GM04503 (cell line): ENCODE measurements around the gene MAST4.

Source experiments
- DNase-seq: peaks from one replicate; pipeline ENCODE4 v3.0.0-alpha.2; 2012; ENCODE audit warnings: low read depth

The MAST4 gene

DNA sequence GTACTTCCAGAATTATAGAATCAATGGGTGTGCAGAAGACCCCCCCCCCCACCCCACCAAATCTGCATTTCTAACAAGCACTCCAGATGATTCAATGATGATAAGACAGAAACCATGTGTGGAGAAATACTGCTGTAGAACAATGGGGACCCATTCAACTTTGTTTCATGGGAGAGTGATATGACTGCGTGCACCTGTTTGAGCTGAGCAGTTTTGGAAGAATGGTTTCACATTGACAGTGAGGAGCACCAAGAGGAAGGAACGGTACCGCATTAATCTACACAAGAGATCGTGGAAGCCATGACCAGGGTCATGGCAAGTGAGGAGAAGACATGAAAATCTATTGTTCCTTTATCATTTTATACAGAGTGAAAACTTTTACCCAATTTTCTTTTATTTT, 397.7 kb downstream of the MAST4 start:
- DNase-seq: no peak

DNA sequence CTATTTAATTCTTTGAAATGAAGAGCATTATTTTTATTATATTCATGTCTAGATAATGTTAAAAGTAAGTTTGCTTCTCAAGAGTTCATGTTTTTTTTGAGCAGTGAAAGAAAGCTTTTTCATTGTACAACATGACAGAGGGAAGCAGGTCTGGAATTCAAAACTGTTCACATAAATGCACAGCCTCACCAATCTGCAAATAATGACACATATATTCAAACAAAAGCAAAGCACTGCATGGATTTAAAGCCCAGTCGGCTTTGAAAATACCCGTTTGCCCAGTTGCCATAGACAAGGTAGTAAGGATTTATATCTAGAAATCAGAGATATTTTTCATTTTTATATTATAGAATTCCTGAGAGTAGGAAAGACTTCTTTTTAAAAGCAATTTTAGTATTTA, 398.6 kb downstream of the MAST4 start:
- DNase-seq: no peak

- no peak for DNase-seq
Measured at GRCh38 chr5:67000794-67001475, 404.7 kb downstream of the MAST4 start.

- no peak for DNase-seq
Measured at GRCh38 chr5:67002832-67003684, 406.9 kb downstream of the MAST4 start.

- DNase-seq: no peak
Measured at GRCh38 chr5:67003685-67003934, 407.4 kb downstream of the MAST4 start.

DNA sequence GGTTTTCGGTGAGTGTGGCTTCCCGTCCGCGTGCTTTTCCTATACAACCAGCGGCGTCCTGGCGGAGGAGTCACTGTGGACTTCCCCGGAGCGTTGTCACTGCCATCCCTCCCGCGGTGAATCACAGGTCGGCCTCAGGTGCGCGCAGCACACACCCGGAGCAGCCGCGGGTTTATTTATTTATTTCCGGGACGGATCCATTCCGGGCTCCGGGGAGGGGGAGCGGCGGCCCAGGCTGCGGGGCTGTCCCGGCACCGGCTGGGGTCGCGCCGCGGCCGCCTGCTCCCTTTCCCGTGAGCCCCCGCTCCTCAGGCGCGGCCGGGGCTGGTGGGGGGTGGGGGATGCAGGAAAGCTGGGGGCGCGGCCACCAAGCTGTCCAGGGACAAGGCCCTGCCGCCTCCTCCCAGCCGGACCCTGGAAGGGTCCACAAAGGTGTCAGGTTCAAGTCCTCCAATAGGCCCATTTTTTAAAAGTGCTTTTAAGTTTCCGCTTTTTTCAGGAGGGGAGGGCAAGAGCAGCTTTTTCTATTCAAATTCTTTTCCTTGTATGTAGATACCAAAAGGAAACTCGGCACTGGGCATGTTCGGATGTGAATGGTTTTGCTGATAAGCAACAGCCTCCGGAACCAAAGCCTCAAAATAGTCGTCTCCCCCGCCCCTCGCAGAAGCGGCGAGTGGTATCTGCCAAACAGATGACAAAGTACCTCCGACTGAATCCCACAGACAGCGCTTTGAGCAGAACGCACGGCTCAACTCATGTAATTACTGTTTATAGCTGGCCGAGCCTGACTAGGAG, 407.9 kb downstream of the MAST4 start:
- DNase-seq: no peak

DNA sequence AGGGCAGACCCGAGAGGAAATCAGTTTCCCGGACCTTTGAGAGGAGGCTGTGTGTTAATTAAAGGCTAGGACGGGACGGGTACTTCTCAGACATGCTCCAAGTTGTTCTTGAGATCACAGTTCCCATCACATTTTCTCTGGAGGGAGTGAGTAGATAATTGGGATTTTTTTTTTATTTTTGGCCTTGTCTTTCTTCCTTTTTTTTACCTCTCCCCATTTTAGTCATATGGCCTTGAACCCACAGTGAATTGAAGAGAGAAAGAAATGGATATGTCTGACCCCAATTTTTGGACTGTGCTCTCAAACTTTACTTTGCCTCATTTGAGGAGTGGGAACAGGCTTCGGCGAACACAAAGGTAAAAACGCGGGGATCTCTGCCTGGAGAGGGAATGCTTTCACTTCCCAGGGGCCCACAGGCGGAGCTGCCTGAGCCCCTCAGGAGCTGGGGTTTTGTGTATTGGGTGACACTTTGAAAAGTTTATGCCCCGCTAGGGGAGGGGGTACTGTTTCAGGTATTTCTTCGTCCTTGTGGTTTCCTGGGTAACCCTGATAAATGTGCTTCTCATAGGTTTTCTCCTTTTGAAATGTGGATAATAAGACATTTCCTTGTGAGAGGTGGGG, 408.6 kb downstream of the MAST4 start:
- no peak for DNase-seq

DNA sequence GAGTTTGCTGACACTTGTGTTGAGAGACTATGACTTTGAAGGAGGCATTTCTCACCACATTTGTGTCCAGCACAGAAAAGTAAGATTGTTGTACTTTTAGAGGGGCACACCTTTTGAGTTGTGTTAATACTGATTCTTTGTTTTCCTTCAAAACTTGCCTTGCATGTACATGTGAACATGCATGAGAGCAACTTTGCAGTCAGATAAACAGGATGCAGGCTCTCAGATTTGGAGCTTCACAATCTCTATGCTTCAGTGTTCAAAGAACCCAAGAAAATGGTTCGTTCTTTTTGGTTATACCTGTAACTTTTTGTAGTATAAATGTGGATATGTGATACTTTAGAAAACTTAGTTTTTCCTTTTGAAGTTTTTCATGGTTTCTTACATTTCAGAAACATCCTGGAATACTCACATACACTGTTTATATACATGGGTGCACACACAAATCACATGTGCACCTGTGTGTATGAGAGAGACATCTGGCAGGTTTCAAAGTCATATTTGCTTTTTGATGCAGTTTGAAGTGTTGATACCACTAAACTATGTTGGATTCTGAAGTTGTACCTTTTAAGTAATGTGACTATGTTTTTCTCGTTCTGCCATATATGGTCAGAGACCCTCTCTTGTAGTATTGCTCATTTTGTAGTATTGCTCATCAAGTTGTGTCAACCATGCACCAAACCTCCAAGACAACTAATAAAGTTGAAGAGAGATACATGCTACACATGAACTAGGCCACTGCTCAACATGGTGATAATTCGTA, 409.7 kb downstream of the MAST4 start:
- DNase-seq: no peak

DNA sequence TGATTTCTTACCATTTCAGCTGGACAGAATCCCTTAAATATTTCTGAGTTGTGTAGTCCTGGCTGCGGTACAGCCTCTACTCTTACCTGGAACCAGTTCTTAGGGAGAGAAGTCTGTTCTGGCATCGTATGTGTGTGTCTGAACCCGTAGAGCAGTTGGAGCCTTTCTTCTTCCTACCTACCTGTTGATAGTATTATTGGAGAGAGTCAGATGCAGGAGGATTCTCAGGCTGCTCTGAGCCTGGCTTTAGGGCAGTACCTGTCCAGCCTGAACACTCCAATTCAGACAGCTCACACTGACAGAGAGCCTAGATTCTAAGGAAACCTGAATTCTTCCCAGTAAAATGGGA, 410.3 kb downstream of the MAST4 start:
- DNase-seq: no peak

DNA sequence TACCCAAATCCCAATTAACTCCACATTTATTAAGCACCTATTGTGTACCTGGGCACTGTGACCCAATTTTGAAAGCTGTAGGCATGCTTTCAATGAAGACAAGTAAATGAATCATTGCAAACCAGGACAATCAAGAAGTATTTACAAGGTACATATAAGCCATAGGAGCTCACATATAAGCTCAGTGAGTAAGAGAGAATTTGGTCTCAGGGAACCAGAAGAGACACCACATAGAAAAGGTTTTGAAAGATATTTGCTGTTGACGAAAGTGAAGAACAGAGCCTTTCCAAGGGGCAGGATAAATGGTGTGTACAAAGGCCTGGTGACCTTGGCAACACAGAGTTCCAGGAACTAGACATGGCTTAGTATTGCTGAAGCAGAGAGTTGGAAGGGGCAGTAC, 412.8 kb downstream of the MAST4 start:
- no peak for DNase-seq

GRCh38 chr5:67010684-67011409, 414.7 kb downstream of the MAST4 start:
- DNase-seq: no peak

DNA sequence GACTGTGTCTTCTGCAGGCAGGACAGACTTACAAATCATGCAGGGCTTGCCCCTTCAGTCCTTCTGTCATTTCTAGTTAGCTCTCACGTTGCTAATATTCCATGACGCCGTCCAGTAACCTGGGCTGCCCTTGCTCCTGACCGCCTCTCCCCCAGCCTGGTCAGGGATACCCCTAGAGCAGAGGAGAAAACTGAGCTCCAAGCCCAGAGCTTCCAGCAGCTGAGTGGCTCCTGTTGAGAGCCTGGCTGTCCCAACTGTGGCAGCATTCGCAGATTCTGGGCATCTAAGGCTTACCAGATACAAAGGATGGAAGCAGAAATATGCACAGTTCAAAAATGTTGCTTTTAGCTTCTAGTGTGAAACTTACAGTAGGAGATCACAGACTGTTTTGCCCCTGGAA, 415.2 kb downstream of the MAST4 start:
- no peak for DNase-seq

GRCh38 chr5:67012171-67012570, 416.0 kb downstream of the MAST4 start:
- no peak for DNase-seq

GRCh38 chr5:67013719-67014118, 417.5 kb downstream of the MAST4 start:
- no peak for DNase-seq

DNA sequence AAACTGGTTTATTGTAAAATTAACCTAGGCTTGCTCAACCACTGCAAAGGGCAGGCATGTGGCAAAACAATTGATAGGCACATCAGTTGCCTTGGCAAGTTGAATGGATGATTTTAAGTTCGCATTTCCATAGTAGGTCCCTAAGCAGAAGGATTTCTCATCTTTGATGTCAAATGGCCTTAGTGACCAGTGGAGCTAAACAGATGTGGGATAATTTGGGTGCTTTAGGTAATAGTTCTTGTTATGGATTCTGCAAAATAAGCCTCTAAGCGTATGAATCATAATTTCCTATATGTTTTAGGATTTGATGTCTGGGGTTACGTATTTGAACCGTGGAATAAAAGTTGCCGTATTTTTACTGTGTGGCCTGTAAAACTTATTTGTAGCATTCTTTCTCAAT, 418.0 kb downstream of the MAST4 start:
- no peak for DNase-seq

DNA sequence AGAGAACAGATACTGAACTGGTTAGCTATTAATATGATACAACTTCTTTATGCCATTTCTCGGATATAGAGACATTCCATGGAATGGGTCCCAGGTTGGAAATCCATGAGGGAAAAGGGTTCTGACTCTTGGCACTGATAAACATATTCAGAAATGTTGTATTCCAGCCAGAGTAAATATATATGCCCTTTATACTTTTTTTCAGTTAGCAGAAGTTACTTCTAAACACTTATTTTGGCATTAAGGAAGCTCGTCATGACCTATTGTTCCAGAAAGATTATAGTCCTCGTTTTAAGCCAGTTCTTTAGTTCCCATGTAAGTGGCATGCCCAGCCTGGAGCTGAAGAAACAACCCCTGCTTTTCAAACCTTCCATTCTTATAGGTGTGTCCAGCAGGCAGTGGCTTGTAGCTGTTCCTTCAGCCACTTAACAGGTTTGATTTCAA, 418.8 kb downstream of the MAST4 start:
- DNase-seq: no peak

DNA sequence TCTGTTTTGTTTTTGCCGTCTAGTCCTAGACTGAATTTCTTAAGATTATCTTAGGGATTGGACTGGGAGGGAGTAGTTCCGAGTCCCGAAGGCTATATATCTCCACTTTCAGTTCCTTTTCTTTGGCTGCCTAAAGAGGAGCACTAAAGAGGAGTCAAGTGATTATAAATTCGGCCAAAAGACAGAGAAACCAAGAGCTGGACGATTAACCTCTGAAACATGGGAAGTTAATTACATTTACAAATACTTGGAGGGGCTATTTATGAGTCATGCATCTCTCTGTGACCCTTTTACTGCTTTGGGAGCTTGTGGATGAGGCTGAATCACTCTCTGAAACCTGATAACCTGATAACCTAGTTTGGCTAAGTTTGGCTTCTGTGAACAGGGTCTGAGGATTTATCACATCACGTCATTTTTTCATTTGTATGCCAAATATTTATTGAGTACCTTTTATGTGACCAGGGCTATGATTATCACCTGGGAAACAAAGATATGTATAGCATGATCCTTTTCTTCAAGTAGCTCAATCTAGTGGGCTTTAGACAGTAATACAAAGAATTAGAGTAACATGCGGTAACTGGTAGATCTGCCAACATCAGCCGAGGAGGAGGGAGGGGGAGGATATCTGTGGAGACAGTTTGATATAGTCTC, 419.5 kb downstream of the MAST4 start:
- no peak for DNase-seq

- no peak for DNase-seq
Measured at GRCh38 chr5:67019065-67019845, 423.1 kb downstream of the MAST4 start.

- DNase-seq: no peak
Measured at GRCh38 chr5:67020096-67020615, 424.0 kb downstream of the MAST4 start.

GRCh38 chr5:67021031-67021430, 424.8 kb downstream of the MAST4 start:
- DNase-seq: no peak
